HL-60 (cell line): ENCODE data around the gene TMOD2.

Experiments
- DNase-seq, 2 experiments: peaks; one replicate each; pipeline ENCODE4 v3.0.0-alpha.2; 2010 to 2020; ENCODE audit warnings: low read depth in 1 of 2, low spot score in 1 of 2
- H3K27ac ChIP-seq: fragments of 250-450 bp; sonication (Bioruptor Pico); replicated peaks from 2 replicates; pipeline ENCODE4 v1.5.1; 2020; ENCODE audit warnings: mild to moderate bottlenecking, moderate library complexity
- H3K27me3 ChIP-seq: fragments of 250-450 bp; sonication (Bioruptor Pico); 2 replicates; pipeline ENCODE4 v1.5.1; 2021; ENCODE audit warnings: mild to moderate bottlenecking, moderate library complexity; ENCODE audit not compliant: insufficient read depth, poor library complexity, severe bottlenecking
- H3K4me3 ChIP-seq: replicated peaks from 2 replicates; pipeline ENCODE4 v1.5.1; 2011; ENCODE audit warnings: mild to moderate bottlenecking, control low read depth, low read length; ENCODE audit not compliant: insufficient read depth
- GABPA ChIP-seq: IDR thresholded peaks from 2 replicates; pipeline ENCODE4 v1.6.1; 2012; ENCODE audit warnings: low read depth
- POLR2AphosphoS5 ChIP-seq: IDR thresholded peaks from 2 replicates; pipeline ENCODE4 v1.6.1; 2012; ENCODE audit warnings: low read depth
- REST ChIP-seq: IDR thresholded peaks from 2 replicates; pipeline ENCODE4 v1.6.1; 2012; ENCODE audit warnings: low read depth; ENCODE audit not compliant: insufficient replicate concordance
- SPI1 ChIP-seq: IDR thresholded peaks from 2 replicates; pipeline ENCODE4 v1.6.1; 2012; ENCODE audit warnings: low read depth, mild to moderate bottlenecking, borderline replicate concordance
- TF ChIP-seq, protein P1 (sequence below): IDR thresholded peaks from one replicate; pipeline ENCODE4 v1.5.1; 2011; ENCODE audit warnings: low read length, control low read depth, inconsistent platforms; ENCODE audit not compliant: insufficient read depth

TMOD2 gene

GRCh38 chr15:51806123-51806522, 54.7 kb downstream of the TMOD2 start:
- Histone ChIP-seq H3K4me3 (no peak overlapping the region), H3K27me3 (no peaks in the 10 kb centered on the region), H3K27ac (no peak overlapping the region)
- DNase-seq = no peak
- TF ChIP-seq SPI1 (no peak), GABPA (no peak), REST (no peak), POLR2AphosphoS5 (no peak)
- TF ChIP-seq, protein P1, sequence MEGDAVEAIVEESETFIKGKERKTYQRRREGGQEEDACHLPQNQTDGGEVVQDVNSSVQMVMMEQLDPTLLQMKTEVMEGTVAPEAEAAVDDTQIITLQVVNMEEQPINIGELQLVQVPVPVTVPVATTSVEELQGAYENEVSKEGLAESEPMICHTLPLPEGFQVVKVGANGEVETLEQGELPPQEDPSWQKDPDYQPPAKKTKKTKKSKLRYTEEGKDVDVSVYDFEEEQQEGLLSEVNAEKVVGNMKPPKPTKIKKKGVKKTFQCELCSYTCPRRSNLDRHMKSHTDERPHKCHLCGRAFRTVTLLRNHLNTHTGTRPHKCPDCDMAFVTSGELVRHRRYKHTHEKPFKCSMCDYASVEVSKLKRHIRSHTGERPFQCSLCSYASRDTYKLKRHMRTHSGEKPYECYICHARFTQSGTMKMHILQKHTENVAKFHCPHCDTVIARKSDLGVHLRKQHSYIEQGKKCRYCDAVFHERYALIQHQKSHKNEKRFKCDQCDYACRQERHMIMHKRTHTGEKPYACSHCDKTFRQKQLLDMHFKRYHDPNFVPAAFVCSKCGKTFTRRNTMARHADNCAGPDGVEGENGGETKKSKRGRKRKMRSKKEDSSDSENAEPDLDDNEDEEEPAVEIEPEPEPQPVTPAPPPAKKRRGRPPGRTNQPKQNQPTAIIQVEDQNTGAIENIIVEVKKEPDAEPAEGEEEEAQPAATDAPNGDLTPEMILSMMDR = no peak

- Histone ChIP-seq H3K27ac (no peak overlapping the region), H3K4me3 (no peak overlapping the region), H3K27me3 (no peaks in the 10 kb centered on the region)
- DNase-seq = no peak
- TF ChIP-seq POLR2AphosphoS5 = no peak
These were observed 58.1 kb downstream of the TMOD2 start for GRCh38 chr15:51809457-51809856.

DNA sequence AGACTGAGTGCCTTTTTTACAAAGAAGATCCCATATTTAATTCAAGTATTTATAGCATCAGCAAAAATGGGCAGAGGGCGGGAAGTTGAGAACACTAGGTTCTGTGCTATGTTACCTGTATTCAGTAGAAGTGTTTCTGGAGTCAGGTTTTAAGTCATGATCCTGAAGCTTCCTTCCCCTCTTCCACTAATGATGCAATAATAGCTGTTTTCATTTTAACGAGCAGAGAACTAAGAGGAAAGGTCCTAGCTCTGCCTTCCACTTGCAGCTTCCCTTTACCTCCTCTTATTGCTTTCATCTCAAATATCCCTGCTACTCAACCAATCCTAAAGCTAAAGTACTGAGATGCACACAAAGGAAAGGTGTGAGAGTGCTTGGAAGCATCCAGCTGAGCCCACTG, 61.2 kb downstream of the TMOD2 start:
- H3K27ac ChIP-seq = no peak overlapping the region
- no peaks in the 10 kb centered on the region for H3K27me3 ChIP-seq
- TF ChIP-seq SPI1 (no peak), POLR2AphosphoS5 (no peak), REST (no peak), GABPA (no peak)
- TF ChIP-seq, protein P1 = no peak
- no peak overlapping the region for H3K4me3 ChIP-seq
- DNase-seq = no peak

GRCh38 chr15:51814606-51815005, 63.2 kb downstream of the TMOD2 start:
- Histone ChIP-seq H3K27me3 (no peaks in the 10 kb centered on the region), H3K4me3 (no peak overlapping the region), H3K27ac (no peak overlapping the region)
- no peak for DNase-seq
- TF ChIP-seq SPI1 (no peak), POLR2AphosphoS5 (no peak), REST (no peak), GABPA (no peak)
- TF ChIP-seq, protein P1 = no peak
